Gastroesophageal sphincter (tissue), 3 donors: ENCODE data around the gene NAV2.

ENCODE experiments used
- CTCF ChIP-seq, 4 experiments: fragments of 200-600 bp in 2 of 4; fragments of 450-650 bp in 2 of 4; sonication (generic) in 1 of 4; IDR thresholded peaks; one replicate each; pipeline ENCODE4 v1.5.1; 2017 to 2019; ENCODE audit warnings: antibody characterized with exemption in 4 of 4, mild to moderate bottlenecking in 2 of 4, moderate library complexity in 2 of 4
- POLR2A ChIP-seq, 2 donors: fragments of 450-650 bp; IDR thresholded peaks; one replicate each; pipeline ENCODE4 v1.6.1; 2017; ENCODE audit warnings: antibody characterized with exemption in 2 of 2, mild to moderate bottlenecking in 2 of 2, moderate library complexity in 1 of 2
- POLR2AphosphoS5 ChIP-seq: sonication (generic); formaldehyde crosslinking; IDR thresholded peaks from one replicate; pipeline ENCODE4 v1.6.1; 2017; ENCODE audit warnings: antibody characterized with exemption

GRCh38 chr11:19992162-19992561 is 279.5 kb downstream of the NAV2 start:
- TF ChIP-seq POLR2A (IDR thresholded peaks at IDR 0.05) (no peak), CTCF (IDR thresholded peaks at IDR 0.05) (no peak), POLR2AphosphoS5 (no peak)
